GM23338 (cell line): ENCODE measurements around the gene FDX1.

Experiments used
- CREB1 ChIP-seq: fragments of 250-450 bp; sonication (Bioruptor Pico); IDR thresholded peaks from 2 replicates; pipeline ENCODE4 v1.5.0; 2020; ENCODE audit warnings: low read depth, mild to moderate bottlenecking, moderate library complexity
- CTCF ChIP-seq, 2 experiments: fragments of 200-600 bp in 1 of 2; sonication (generic) in 1 of 2; conservative IDR thresholded peaks; 2 replicates each; pipeline versions ENCODE4 v1.5.1 to v1.6.1; 2016 to 2017; ENCODE audit warnings: antibody characterized with exemption in 2 of 2, low read depth in 2 of 2, mild to moderate bottlenecking in 2 of 2, moderate library complexity in 1 of 2

GRCh38 chr11:110424775-110425444 lies 4.8 kb upstream of the FDX1 start:
- no peak for TF ChIP-seq CTCF (conservative IDR thresholded peaks at IDR 0.05; ENCODE audit: low read depth in 2 of 2)
- TF ChIP-seq CREB1 (CRISPR knock-in tag), result no peak
